GM06990 (cell line): ENCODE data around the gene CAB39.

ENCODE experiments used
- DNase-seq: peaks from one replicate; pipeline ENCODE4 v3.0.0-alpha.2; 2011; ENCODE audit not compliant: insufficient read length; ENCODE audit errors: extremely low read depth
- H3K27me3 ChIP-seq: replicated peaks from 2 replicates; pipeline ENCODE4 v1.6.0; 2011; ENCODE audit warnings: low read length; ENCODE audit not compliant: control insufficient read depth, insufficient read depth
- H3K36me3 ChIP-seq: 2 replicates; pipeline ENCODE4 v1.5.1; 2011; ENCODE audit warnings: low read length; ENCODE audit not compliant: control insufficient read depth, insufficient read depth
- H3K4me3 ChIP-seq: replicated peaks from 2 replicates; pipeline ENCODE4 v1.5.1; 2011; ENCODE audit warnings: low read depth, mild to moderate bottlenecking, control low read depth, low read length
- CTCF ChIP-seq: IDR thresholded peaks from 2 replicates; pipeline ENCODE4 v1.5.1; 2011; ENCODE audit warnings: low read length, control low read depth, mild to moderate bottlenecking, inconsistent platforms; ENCODE audit not compliant: insufficient read depth, poor library complexity, severe bottlenecking

CAB39 gene

DNA sequence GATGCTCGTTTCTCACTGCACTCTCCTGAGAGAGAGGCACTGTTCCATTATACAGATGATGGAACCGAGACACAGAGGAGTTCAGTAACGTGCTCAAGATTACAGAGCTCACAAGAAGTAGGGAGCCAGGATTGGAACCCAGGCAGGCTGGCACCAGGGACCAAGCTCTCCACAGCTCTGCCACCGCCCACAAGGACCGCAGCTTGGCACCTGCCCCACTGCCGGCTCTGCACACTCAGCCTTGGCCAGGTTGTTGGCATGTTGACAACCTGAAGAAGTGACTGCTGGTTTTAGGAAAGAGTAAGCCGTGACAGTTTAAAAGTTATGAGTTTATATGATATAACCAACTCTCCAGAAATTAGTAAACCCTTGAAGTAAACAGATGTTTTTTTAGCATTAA, 104.1 kb downstream of the CAB39 start:
- peaks cover 20% of the 10 kb centered on the region for H3K36me3 ChIP-seq
- no peak for DNase-seq
- no peaks in the 10 kb centered on the region for H3K27me3 ChIP-seq
- H3K4me3 ChIP-seq, result no peak overlapping the region
- TF ChIP-seq CTCF, result no peak

DNA sequence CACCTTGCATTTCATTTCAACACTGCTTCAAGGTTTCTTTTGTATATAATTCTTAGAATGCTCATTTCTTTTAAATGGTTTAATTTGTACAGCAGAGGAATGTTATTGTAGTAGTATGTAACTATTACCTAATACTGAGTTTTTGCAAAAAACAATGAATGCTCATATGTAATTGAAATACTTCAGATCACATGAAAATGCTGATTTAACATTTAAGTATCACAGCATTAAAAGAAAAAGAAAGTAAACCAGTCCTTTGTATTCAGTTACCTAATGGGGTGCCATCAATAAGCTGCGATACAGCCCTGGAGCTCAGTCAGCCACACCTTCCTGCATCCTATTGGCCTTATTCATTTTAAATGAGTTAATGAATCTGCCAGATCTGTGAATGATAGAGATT, 106.8 kb downstream of the CAB39 start:
- Histone ChIP-seq H3K36me3 (peaks cover 16% of the 10 kb centered on the region), H3K4me3 (no peak overlapping the region), H3K27me3 (no peaks in the 10 kb centered on the region)
- no peak for TF ChIP-seq CTCF
- no peak for DNase-seq

GRCh38 chr2:230821261-230821990, 108.8 kb downstream of the CAB39 start:
- DNase-seq, result no peak
- H3K27me3 ChIP-seq, result no peaks in the 10 kb centered on the region
- H3K36me3 ChIP-seq, result peaks cover 14% of the 10 kb centered on the region
- no peak overlapping the region for H3K4me3 ChIP-seq
- no peak for TF ChIP-seq CTCF

DNA sequence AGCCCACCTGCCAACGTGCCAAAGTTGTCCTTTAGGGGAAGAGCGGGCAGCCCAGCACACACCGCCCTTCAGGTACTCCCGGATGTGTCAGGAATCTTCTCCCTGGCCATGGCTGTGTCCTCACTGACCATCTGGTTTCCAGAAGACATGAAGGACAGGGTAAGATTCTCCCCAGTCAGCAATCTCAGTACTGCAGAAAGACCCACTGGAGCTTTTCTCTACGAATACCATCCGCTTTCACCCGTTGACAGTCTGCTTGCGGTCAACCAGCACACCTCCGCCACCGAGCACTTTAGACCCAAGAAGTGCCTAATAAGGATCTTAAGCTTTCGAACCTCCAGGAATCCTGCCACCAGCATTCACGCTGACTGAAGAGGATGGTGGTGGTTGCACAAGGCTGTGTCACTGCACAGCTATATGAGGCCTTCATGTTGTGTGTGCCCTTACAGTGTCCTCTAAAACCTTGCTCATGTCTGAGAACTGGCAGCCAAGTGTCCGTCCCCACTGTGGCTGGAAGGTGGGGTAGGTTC, 109.4 kb downstream of the CAB39 start:
- Histone ChIP-seq H3K36me3 (peaks cover 12% of the 10 kb centered on the region), H3K27me3 (no peaks in the 10 kb centered on the region), H3K4me3 (no peak overlapping the region)
- no peak for DNase-seq
- no peak for TF ChIP-seq CTCF

- H3K4me3 ChIP-seq, result no peak overlapping the region
- no peaks in the 10 kb centered on the region for H3K27me3 ChIP-seq
- no peak for DNase-seq
- no peak for TF ChIP-seq CTCF
- H3K36me3 ChIP-seq, result peaks cover 9% of the 10 kb centered on the region
Observed at GRCh38 chr2:230823264-230823964, 110.8 kb downstream of the CAB39 start.
